Measurements from ENCODE around the gene IGSF6. TPM values are rescaled to one million over a fixed set of nuclear protein-coding genes. Genes with fewer than 3 reads are reported as not detected.
"Not testable (repeated sequence)": the region's sequence is repeated elsewhere in the genome, so short reads cannot be mapped to it uniquely, and the experiment has no call there.

The IGSF6 gene
- total RNA-seq, 4 donors from 2014 or later = 0.76 to 7.4 (median 1.3) TPM; not detected in 1

- Histone ChIP-seq H3K27ac (no peak overlapping the region), H3K27me3 (no peaks in the 10 kb centered on the region), H3K4me1 (no peaks in the 10 kb centered on the region), H3K4me3 (no peak overlapping the region), H3K36me3 (no peaks in the 10 kb centered on the region), H3K9me3 (no peaks in the 10 kb centered on the region)
- DNase-seq = no peak
- no peak for TF ChIP-seq POLR2A (IDR thresholded peaks at IDR 0.05)
- TF ChIP-seq CTCF (IDR thresholded peaks at IDR 0.05) = no peak
Measured at GRCh38 chr16:21689107-21689506, 36.7 kb upstream of the IGSF6 start.

GRCh38 chr16:21685034-21685455, 32.6 kb upstream of the IGSF6 start:
- Histone ChIP-seq H3K4me3 (no peak overlapping the region), H3K9me3 (no peaks in the 10 kb centered on the region), H3K27ac (no peak overlapping the region), H3K36me3 (no peaks in the 10 kb centered on the region), H3K27me3 (no peaks in the 10 kb centered on the region), H3K4me1 (no peaks in the 10 kb centered on the region)
- TF ChIP-seq CTCF (IDR thresholded peaks at IDR 0.05) = no peak
- TF ChIP-seq POLR2A (IDR thresholded peaks at IDR 0.05) = no peak
- DNase-seq = no peak

GRCh38 chr16:21684199-21684598, 31.8 kb upstream of the IGSF6 start:
- no peak overlapping the region for H3K4me3 ChIP-seq
- H3K4me1 ChIP-seq = no peaks in the 10 kb centered on the region
- no peaks in the 10 kb centered on the region for H3K9me3 ChIP-seq
- H3K27ac ChIP-seq = no peak overlapping the region
- TF ChIP-seq CTCF (IDR thresholded peaks at IDR 0.05) = peak in 2 of 6 experiments; percentile 22 to 23
- no peak for TF ChIP-seq POLR2A (IDR thresholded peaks at IDR 0.05)
- no peak for DNase-seq
- no peaks in the 10 kb centered on the region for H3K27me3 ChIP-seq
- H3K36me3 ChIP-seq = no peaks in the 10 kb centered on the region

- Histone ChIP-seq H3K9me3 (no peaks in the 10 kb centered on the region), H3K36me3 (no peaks in the 10 kb centered on the region), H3K4me1 (no peaks in the 10 kb centered on the region), H3K4me3 (no peak overlapping the region), H3K27ac (no peak overlapping the region), H3K27me3 (no peaks in the 10 kb centered on the region)
- no peak for DNase-seq
- TF ChIP-seq CTCF (IDR thresholded peaks at IDR 0.05) (no peak), POLR2A (IDR thresholded peaks at IDR 0.05) (no peak)
Measured at GRCh38 chr16:21683184-21683583, 30.8 kb upstream of the IGSF6 start.

GRCh38 chr16:21680714-21681113, 28.3 kb upstream of the IGSF6 start:
- H3K4me1 ChIP-seq, H3K27ac ChIP-seq, H3K36me3 ChIP-seq, H3K4me3 ChIP-seq, H3K27me3 ChIP-seq, DNase-seq, H3K9me3 ChIP-seq: not testable (repeated sequence)

GRCh38 chr16:21674456-21674855, 22.0 kb upstream of the IGSF6 start:
- not testable (repeated sequence) for H3K9me3 ChIP-seq, H3K27me3 ChIP-seq, H3K4me1 ChIP-seq, H3K36me3 ChIP-seq, H3K27ac ChIP-seq, DNase-seq, H3K4me3 ChIP-seq

GRCh38 chr16:21673469-21673868, 21.1 kb upstream of the IGSF6 start:
- no peaks in the 10 kb centered on the region for H3K9me3 ChIP-seq
- no peaks in the 10 kb centered on the region for H3K4me1 ChIP-seq
- DNase-seq = no peak
- no peaks in the 10 kb centered on the region for H3K36me3 ChIP-seq
- TF ChIP-seq POLR2A (IDR thresholded peaks at IDR 0.05) = no peak
- H3K27ac ChIP-seq = no peak overlapping the region
- H3K4me3 ChIP-seq = no peak overlapping the region
- no peaks in the 10 kb centered on the region for H3K27me3 ChIP-seq

Data from Peyer's patch (tissue), 4 donors.